Measurements from ENCODE around the gene PRDM1.

Gene PRDM1

GRCh38 chr6:106105493-106105892, 19.4 kb downstream of the PRDM1 start:
- no peak for TF ChIP-seq CTCF (IDR thresholded peaks at IDR 0.05; ENCODE audit: insufficient read depth, low read length, poor library complexity, severe bottlenecking)
- H3K4me3 ChIP-seq (replicated peaks; ENCODE audit: low read depth, low read length), result no peak overlapping the region
- no peak for DNase-seq (ENCODE audit: extremely low read depth, insufficient read length)
- H3K27me3 ChIP-seq (replicated peaks; ENCODE audit: control insufficient read depth, insufficient read depth, low read length), result no peaks in the 10 kb centered on the region
- H3K36me3 ChIP-seq (ENCODE audit: control insufficient read depth, insufficient read depth, low read length), result peaks cover 28% of the 10 kb centered on the region

GRCh38 chr6:106106276-106107042, 20.3 kb downstream of the PRDM1 start:
- no peak for DNase-seq (ENCODE audit: extremely low read depth, insufficient read length)
- Histone ChIP-seq H3K4me3 (replicated peaks; ENCODE audit: low read depth, low read length) (no peak overlapping the region), H3K27me3 (replicated peaks; ENCODE audit: control insufficient read depth, insufficient read depth, low read length) (no peaks in the 10 kb centered on the region), H3K36me3 (ENCODE audit: control insufficient read depth, insufficient read depth, low read length) (peaks cover 26% of the 10 kb centered on the region)
- TF ChIP-seq CTCF (IDR thresholded peaks at IDR 0.05; ENCODE audit: insufficient read depth, low read length, poor library complexity, severe bottlenecking), result no peak

- no peak for TF ChIP-seq CTCF (IDR thresholded peaks at IDR 0.05; ENCODE audit: insufficient read depth, low read length, poor library complexity, severe bottlenecking)
- DNase-seq (ENCODE audit: extremely low read depth, insufficient read length), result no peak
- Histone ChIP-seq H3K27me3 (replicated peaks; ENCODE audit: control insufficient read depth, insufficient read depth, low read length) (no peaks in the 10 kb centered on the region), H3K4me3 (replicated peaks; ENCODE audit: low read depth, low read length) (no peak overlapping the region), H3K36me3 (ENCODE audit: control insufficient read depth, insufficient read depth, low read length) (peaks cover 26% of the 10 kb centered on the region)
These were observed 21.0 kb downstream of the PRDM1 start for GRCh38 chr6:106107043-106107613.

- no peak for TF ChIP-seq CTCF (IDR thresholded peaks at IDR 0.05; ENCODE audit: insufficient read depth, low read length, poor library complexity, severe bottlenecking)
- Histone ChIP-seq H3K36me3 (ENCODE audit: control insufficient read depth, insufficient read depth, low read length) (peaks cover 26% of the 10 kb centered on the region), H3K4me3 (replicated peaks; ENCODE audit: low read depth, low read length) (no peak overlapping the region), H3K27me3 (replicated peaks; ENCODE audit: control insufficient read depth, insufficient read depth, low read length) (no peaks in the 10 kb centered on the region)
- DNase-seq (ENCODE audit: extremely low read depth, insufficient read length), result no peak
These were observed 22.0 kb downstream of the PRDM1 start for GRCh38 chr6:106108129-106108528.

- peaks cover 26% of the 10 kb centered on the region for H3K36me3 ChIP-seq (ENCODE audit: control insufficient read depth, insufficient read depth, low read length)
- TF ChIP-seq CTCF (IDR thresholded peaks at IDR 0.05; ENCODE audit: insufficient read depth, low read length, poor library complexity, severe bottlenecking), result no peak
These were observed 22.9 kb downstream of the PRDM1 start for GRCh38 chr6:106109029-106109428.

More at GRCh38 chr6:106109029-106109428, 22.9 kb downstream of the PRDM1 start:
- no peak for DNase-seq (ENCODE audit: extremely low read depth, insufficient read length)
- H3K4me3 ChIP-seq (replicated peaks; ENCODE audit: low read depth, low read length), result no peak overlapping the region
- H3K27me3 ChIP-seq (replicated peaks; ENCODE audit: control insufficient read depth, insufficient read depth, low read length), result no peaks in the 10 kb centered on the region
